Measurements from ENCODE around the gene FRMD4A. TPM values are rescaled to one million over a fixed set of nuclear protein-coding genes. Genes with fewer than 3 reads are reported as not detected.

Gene FRMD4A
- total RNA-seq, 1 experiment from 2014 or later: 7.1 TPM

- CTCF ChIA-PET: interaction anchor here (0.6 kb wide), 1 partner anchor 518 kb away, joined by 3 read pairs; no protein-coding TSS in a partner anchor
- Histone ChIP-seq H3K9me3 (ENCODE audit: low read length) (no peaks in the 10 kb centered on the region), H4K20me1 (ENCODE audit: low read length) (no peaks in the 10 kb centered on the region), H3K9ac (ENCODE audit: low read length) (no peak overlapping the region), H3K27ac (ENCODE audit: low read length) (no peak overlapping the region), H3K27me3 (ENCODE audit: low read length) (no peaks in the 10 kb centered on the region), H3K4me2 (ENCODE audit: low read length) (no peak overlapping the region), H3K36me3 (ENCODE audit: low read depth, low read length) (no peaks in the 10 kb centered on the region), H3F3A (ENCODE audit: low read length, unreplicated experiment) (no peaks in the 10 kb centered on the region), H3K4me3 (ENCODE audit: low read length) (no peak overlapping the region), H3K4me1 (ENCODE audit: insufficient read depth, low read length) (peaks cover 7% of the 10 kb centered on the region), H2AFZ (ENCODE audit: low read length) (no peak overlapping the region), H3K9me2 (replicated peaks; ENCODE audit: low read length) (no peaks in the 10 kb centered on the region), H3K79me2 (ENCODE audit: low read length) (no peaks in the 10 kb centered on the region)
- DNase-seq: no peak
- intact Hi-C loops (cut with micrococcal nuclease): loop anchor here (5.0 kb wide), 1 partner anchor 208 kb away; no protein-coding TSS in a partner anchor
- POLR2A ChIA-PET (ENCODE audit: unreplicated experiment): no interaction called here
- no peak for TF ChIP-seq EZH2 (IDR thresholded peaks at IDR 0.05; ENCODE audit: low read length, unreplicated experiment)
- no peak for TF ChIP-seq EZH2phosphoT487 (IDR thresholded peaks at IDR 0.05; ENCODE audit: borderline replicate concordance, low read length)
- TF ChIP-seq CTCF (conservative IDR thresholded peaks at IDR 0.05; ENCODE audit: low read depth, low read length): no peak
- ATAC-seq: no peak
- BruUV-seq (replicated peaks): no TSS peak
Observed at GRCh38 chr10:13788711-13789447, 541.8 kb downstream of the FRMD4A start.

- no peak overlapping the region for H3K4me3 ChIP-seq (ENCODE audit: low read length)
- H2AFZ ChIP-seq (ENCODE audit: low read length): no peak overlapping the region
- H3K27me3 ChIP-seq (ENCODE audit: low read length): no peaks in the 10 kb centered on the region
- no peaks in the 10 kb centered on the region for H3K9me2 ChIP-seq (replicated peaks; ENCODE audit: low read length)
- intact Hi-C loops (cut with micrococcal nuclease): loop anchor here (5.0 kb wide), 1 partner anchor 209 kb away; no protein-coding TSS in a partner anchor
- peaks cover 7% of the 10 kb centered on the region for H3K4me1 ChIP-seq (ENCODE audit: insufficient read depth, low read length)
- no peaks in the 10 kb centered on the region for H3K79me2 ChIP-seq (ENCODE audit: low read length)
- no peaks in the 10 kb centered on the region for H3K9me3 ChIP-seq (ENCODE audit: low read length)
- DNase-seq (no peak), ATAC-seq (no peak)
- no peak overlapping the region for H3K4me2 ChIP-seq (ENCODE audit: low read length)
- no peaks in the 10 kb centered on the region for H4K20me1 ChIP-seq (ENCODE audit: low read length)
- H3K9ac ChIP-seq (ENCODE audit: low read length): no peak overlapping the region
- ChIA-PET CTCF (interaction anchor here (0.6 kb wide), 1 partner anchor 518 kb away, joined by 3 read pairs; no protein-coding TSS in a partner anchor), POLR2A (ENCODE audit: unreplicated experiment) (no interaction called here)
- H3F3A ChIP-seq (ENCODE audit: low read length, unreplicated experiment): no peaks in the 10 kb centered on the region
- no peak overlapping the region for H3K27ac ChIP-seq (ENCODE audit: low read length)
- TF ChIP-seq EZH2phosphoT487 (IDR thresholded peaks at IDR 0.05; ENCODE audit: borderline replicate concordance, low read length) (no peak), CTCF (conservative IDR thresholded peaks at IDR 0.05; ENCODE audit: low read depth, low read length) (no peak), EZH2 (IDR thresholded peaks at IDR 0.05; ENCODE audit: low read length, unreplicated experiment) (no peak)
- BruUV-seq (replicated peaks): no TSS peak
- H3K36me3 ChIP-seq (ENCODE audit: low read depth, low read length): no peaks in the 10 kb centered on the region
Observed at GRCh38 chr10:13788320-13788600, 542.5 kb downstream of the FRMD4A start.

GRCh38 chr10:13787015-13787421 lies 543.7 kb downstream of the FRMD4A start:
- Histone ChIP-seq H3K27me3 (ENCODE audit: low read length) (no peaks in the 10 kb centered on the region), H3K9ac (ENCODE audit: low read length) (no peak overlapping the region), H2AFZ (ENCODE audit: low read length) (no peak overlapping the region), H3K9me3 (ENCODE audit: low read length) (no peaks in the 10 kb centered on the region), H3K36me3 (ENCODE audit: low read depth, low read length) (no peaks in the 10 kb centered on the region), H3K4me2 (ENCODE audit: low read length) (no peak overlapping the region), H3K4me1 (ENCODE audit: insufficient read depth, low read length) (peaks cover 7% of the 10 kb centered on the region), H3K9me2 (replicated peaks; ENCODE audit: low read length) (no peaks in the 10 kb centered on the region), H3K4me3 (ENCODE audit: low read length) (no peak overlapping the region), H3K27ac (ENCODE audit: low read length) (no peak overlapping the region), H3K79me2 (ENCODE audit: low read length) (no peaks in the 10 kb centered on the region), H4K20me1 (ENCODE audit: low read length) (no peaks in the 10 kb centered on the region), H3F3A (ENCODE audit: low read length, unreplicated experiment) (no peaks in the 10 kb centered on the region)
- CTCF ChIA-PET: no interaction called here
- DNase-seq (no peak), ATAC-seq (no peak)
- POLR2A ChIA-PET (ENCODE audit: unreplicated experiment): interaction anchor here (0.5 kb wide), 1 partner anchor 701 kb away, joined by 3 read pairs; no protein-coding TSS in a partner anchor
- TF ChIP-seq CTCF (conservative IDR thresholded peaks at IDR 0.05; ENCODE audit: low read depth, low read length): no peak
- no peak for TF ChIP-seq EZH2phosphoT487 (IDR thresholded peaks at IDR 0.05; ENCODE audit: borderline replicate concordance, low read length)
- TF ChIP-seq EZH2 (IDR thresholded peaks at IDR 0.05; ENCODE audit: low read length, unreplicated experiment): no peak
- no TSS peak for BruUV-seq (replicated peaks)
- intact Hi-C loops (cut with micrococcal nuclease): loop anchor here (5.0 kb wide), 1 partner anchor 210 kb away; no protein-coding TSS in a partner anchor
